Subcutaneous abdominal adipose tissue (tissue), 5 donors: ENCODE results near the gene BCAS3.
"Not testable (repeated sequence)": the region's sequence is repeated elsewhere in the genome, so short reads cannot be mapped to it uniquely, and the experiment has no call there.

Experiments used
- H3K27ac ChIP-seq: one replicate; pipeline ENCODE4 v1.7.0; 2013; ENCODE audit warnings: low read depth, mild to moderate bottlenecking, inconsistent platforms, low read length, moderate library complexity
- H3K27me3 ChIP-seq, 5 donors: one replicate each; pipeline ENCODE4 v1.7.0; 2013; ENCODE audit warnings: low read length in 5 of 5, inconsistent platforms in 1 of 5; ENCODE audit not compliant: control insufficient read depth in 5 of 5, insufficient read depth in 4 of 5
- H3K36me3 ChIP-seq, 5 donors: one replicate each; pipeline ENCODE4 v1.7.0; 2013; ENCODE audit warnings: low read length in 5 of 5; ENCODE audit not compliant: control insufficient read depth in 5 of 5, insufficient read depth in 5 of 5
- H3K4me1 ChIP-seq, 5 donors: one replicate each; pipeline ENCODE4 v1.7.0; 2013; ENCODE audit warnings: low read length in 5 of 5, mild to moderate bottlenecking in 3 of 5, moderate library complexity in 1 of 5; ENCODE audit not compliant: control insufficient read depth in 5 of 5, insufficient read depth in 5 of 5
- H3K4me3 ChIP-seq, 5 donors: one replicate each; pipeline ENCODE4 v1.7.0; 2013; ENCODE audit warnings: low read length in 5 of 5, low read depth in 1 of 5
- H3K9ac ChIP-seq, 5 donors: one replicate each; pipeline ENCODE4 v1.7.0; 2013; ENCODE audit warnings: low read length in 5 of 5, mild to moderate bottlenecking in 4 of 5, moderate library complexity in 3 of 5
- H3K9me3 ChIP-seq, 5 donors: one replicate each; pipeline ENCODE4 v1.7.0; 2013; ENCODE audit warnings: low read length in 5 of 5; ENCODE audit not compliant: control insufficient read depth in 5 of 5
- donor health status: healthy.
- donor health status: healthy.
- donor health status: healthy.
- donor health status: healthy.
- donor health status: healthy.

Gene BCAS3

GRCh38 chr17:61140081-61140786 lies 462.6 kb downstream of the BCAS3 start:
- Histone ChIP-seq H3K9ac (no peak overlapping the region), H3K27me3 (no peaks in the 10 kb centered on the region), H3K9me3 (no peaks in the 10 kb centered on the region), H3K4me1 (peaks cover 0 to 13% (median 5%) of the 10 kb centered on the region in 5 donors), H3K4me3 (no peak overlapping the region), H3K27ac (no peak overlapping the region), H3K36me3 (no peaks in the 10 kb centered on the region)

- Histone ChIP-seq H3K9me3 (no peaks in the 10 kb centered on the region), H3K36me3 (no peaks in the 10 kb centered on the region), H3K27me3 (no peaks in the 10 kb centered on the region), H3K27ac (no peak overlapping the region), H3K9ac (no peak overlapping the region), H3K4me1 (peaks cover 0 to 16% (median 7%) of the 10 kb centered on the region in 5 donors), H3K4me3 (no peak overlapping the region)
Observed at GRCh38 chr17:61143026-61143425, 465.4 kb downstream of the BCAS3 start.

- Histone ChIP-seq H3K4me1 (peaks cover 0 to 16% (median 7%) of the 10 kb centered on the region in 5 donors), H3K9me3 (no peaks in the 10 kb centered on the region), H3K27me3 (no peaks in the 10 kb centered on the region), H3K9ac (no peak overlapping the region), H3K27ac (no peak overlapping the region), H3K36me3 (no peaks in the 10 kb centered on the region), H3K4me3 (no peak overlapping the region)
Observed at GRCh38 chr17:61144137-61144536, 466.5 kb downstream of the BCAS3 start.

GRCh38 chr17:61144617-61145564 lies 467.2 kb downstream of the BCAS3 start:
- Histone ChIP-seq H3K36me3 (no peaks in the 10 kb centered on the region), H3K4me1 (peaks cover 0 to 12% (median 7%) of the 10 kb centered on the region in 5 donors), H3K9ac (no peak overlapping the region)

GRCh38 chr17:61146833-61147232 lies 469.2 kb downstream of the BCAS3 start:
- H3K4me1 ChIP-seq = peaks cover 0 to 12% (median 7%) of the 10 kb centered on the region in 5 donors
- not testable (repeated sequence) for H3K9me3 ChIP-seq, H3K27me3 ChIP-seq, H3K4me3 ChIP-seq, H3K27ac ChIP-seq, H3K9ac ChIP-seq, H3K36me3 ChIP-seq

More at GRCh38 chr17:61144617-61145564, 467.2 kb downstream of the BCAS3 start:
- Histone ChIP-seq H3K27ac (no peak overlapping the region), H3K27me3 (no peaks in the 10 kb centered on the region), H3K4me3 (no peak overlapping the region), H3K9me3 (no peaks in the 10 kb centered on the region)

GRCh38 chr17:61149106-61149825 lies 471.6 kb downstream of the BCAS3 start:
- Histone ChIP-seq H3K27ac (no peak overlapping the region), H3K4me3 (no peak overlapping the region), H3K4me1 (peaks cover 0 to 12% (median 9%) of the 10 kb centered on the region in 5 donors), H3K36me3 (no peaks in the 10 kb centered on the region), H3K9ac (no peak overlapping the region), H3K9me3 (no peaks in the 10 kb centered on the region), H3K27me3 (no peaks in the 10 kb centered on the region)

GRCh38 chr17:61149862-61150362 lies 472.3 kb downstream of the BCAS3 start:
- no peaks in the 10 kb centered on the region for H3K27me3 ChIP-seq
- peaks cover 0 to 10% (median 7%) of the 10 kb centered on the region in 5 donors for H3K4me1 ChIP-seq
- no peak overlapping the region for H3K9ac ChIP-seq
- no peaks in the 10 kb centered on the region for H3K9me3 ChIP-seq
- no peak overlapping the region for H3K27ac ChIP-seq
- H3K4me3 ChIP-seq = no peak overlapping the region
- no peaks in the 10 kb centered on the region for H3K36me3 ChIP-seq

- H3K27ac ChIP-seq = no peak overlapping the region
Observed at GRCh38 chr17:61150686-61151299, 473.1 kb downstream of the BCAS3 start.

GRCh38 chr17:61152898-61153297 lies 475.2 kb downstream of the BCAS3 start:
- Histone ChIP-seq H3K27ac (no peak overlapping the region), H3K4me1 (peaks cover 0 to 7% (median 0%) of the 10 kb centered on the region in 5 donors), H3K9ac (no peak overlapping the region), H3K36me3 (no peaks in the 10 kb centered on the region), H3K27me3 (no peaks in the 10 kb centered on the region), H3K4me3 (no peak overlapping the region), H3K9me3 (no peaks in the 10 kb centered on the region)

More at GRCh38 chr17:61150686-61151299, 473.1 kb downstream of the BCAS3 start:
- H3K9me3 ChIP-seq = no peaks in the 10 kb centered on the region
- peaks cover 0 to 7% (median 0%) of the 10 kb centered on the region in 5 donors for H3K4me1 ChIP-seq
- no peak overlapping the region for H3K9ac ChIP-seq
- H3K4me3 ChIP-seq = no peak overlapping the region
- no peaks in the 10 kb centered on the region for H3K27me3 ChIP-seq
- no peaks in the 10 kb centered on the region for H3K36me3 ChIP-seq
